DND-41 (cell line): Measurements from ENCODE around the gene RBM39.

ENCODE experiments used
- ATAC-seq: fragments of 200-7000 bp; cut with Tn5 transposase; 3 replicates; pipeline ENCODE4 v1.9.1; 2021; ENCODE audit warnings: low read depth; ENCODE audit not compliant: insufficient read depth
- DNase-seq: peaks from one replicate; pipeline ENCODE4 v3.0.0-alpha.2; 2020
- H2AFZ ChIP-seq: 2 replicates; pipeline ENCODE4 v1.6.0; 2012; ENCODE audit warnings: low read depth, low read length
- H3K27ac ChIP-seq: 2 replicates; pipeline ENCODE4 v1.5.1; 2012; ENCODE audit warnings: low read length, inconsistent platforms
- H3K27me3 ChIP-seq: fragments of 200-600 bp; sonication (generic); 2 replicates; pipeline ENCODE4 v1.6.0; 2012; ENCODE audit warnings: low read length, mild to moderate bottlenecking, inconsistent platforms; ENCODE audit not compliant: insufficient read depth, poor library complexity
- H3K36me3 ChIP-seq: 2 replicates; pipeline ENCODE4 v1.5.1; 2012; ENCODE audit warnings: low read length, inconsistent platforms; ENCODE audit not compliant: insufficient read depth
- H3K4me1 ChIP-seq: 2 replicates; pipeline ENCODE4 v1.5.1; 2012; ENCODE audit warnings: mild to moderate bottlenecking, low read length; ENCODE audit not compliant: insufficient read depth
- H3K4me2 ChIP-seq: 2 replicates; pipeline ENCODE4 v1.6.0; 2012; ENCODE audit warnings: mild to moderate bottlenecking, moderate library complexity, low read length, inconsistent platforms; ENCODE audit not compliant: insufficient read depth
- H3K4me3 ChIP-seq, 2 experiments: fragments of 200-600 bp in 1 of 2; shearing (Covaris generic) in 1 of 2; 2 replicates each; pipeline ENCODE4 v1.5.1; 2012 to 2016; ENCODE audit warnings: inconsistent platforms in 2 of 2, low read length in 2 of 2, mild to moderate bottlenecking in 2 of 2, low read depth in 1 of 2, moderate library complexity in 1 of 2
- H3K79me2 ChIP-seq: 2 replicates; pipeline ENCODE4 v1.6.0; 2012; ENCODE audit warnings: low read length, inconsistent platforms; ENCODE audit not compliant: insufficient read depth
- H3K9ac ChIP-seq: 2 replicates; pipeline ENCODE4 v1.6.0; 2012; ENCODE audit warnings: low read depth, mild to moderate bottlenecking, inconsistent platforms, low read length, moderate library complexity
- H3K9me3 ChIP-seq: 2 replicates; pipeline ENCODE4 v1.5.1; 2012; ENCODE audit warnings: low read length, moderate library complexity, mild to moderate bottlenecking, inconsistent platforms; ENCODE audit not compliant: insufficient read depth, severe bottlenecking
- H4K20me1 ChIP-seq: 2 replicates; pipeline ENCODE4 v1.6.0; 2012; ENCODE audit warnings: low read length; ENCODE audit not compliant: insufficient read depth
- CTCF ChIP-seq: IDR thresholded peaks from 2 replicates; pipeline ENCODE4 v1.5.1; 2012; ENCODE audit warnings: borderline replicate concordance, low read length, moderate library complexity, mild to moderate bottlenecking; ENCODE audit not compliant: poor library complexity, severe bottlenecking; ENCODE audit errors: extremely low read depth
- EZH2 ChIP-seq: IDR thresholded peaks from 3 replicates; pipeline ENCODE4 v1.6.1; 2012; ENCODE audit warnings: borderline replicate concordance, low read depth, mild to moderate bottlenecking, moderate library complexity, low read length, inconsistent platforms; ENCODE audit not compliant: severe bottlenecking

The RBM39 gene

GRCh38 chr20:35681960-35682359 lies 60.1 kb downstream of the RBM39 start:
- H3K4me2 ChIP-seq, result no peak overlapping the region
- H3K27me3 ChIP-seq, result no peaks in the 10 kb centered on the region
- no peak overlapping the region for H3K27ac ChIP-seq
- no peaks in the 10 kb centered on the region for H3K9me3 ChIP-seq
- no peak overlapping the region for H3K9ac ChIP-seq
- no peaks in the 10 kb centered on the region for H3K79me2 ChIP-seq
- H3K4me1 ChIP-seq, result no peaks in the 10 kb centered on the region
- DNase-seq (no peak), ATAC-seq (no peak)
- H2AFZ ChIP-seq, result no peak overlapping the region
- H4K20me1 ChIP-seq, result no peaks in the 10 kb centered on the region
- H3K36me3 ChIP-seq, result peaks cover 23% of the 10 kb centered on the region
- TF ChIP-seq EZH2, result no peak
- no peak for TF ChIP-seq CTCF
- H3K4me3 ChIP-seq, result no peak overlapping the region

- Histone ChIP-seq H3K4me1 (no peaks in the 10 kb centered on the region), H3K27ac (no peak overlapping the region), H3K9ac (no peak overlapping the region), H3K36me3 (peaks cover 17% of the 10 kb centered on the region), H4K20me1 (no peaks in the 10 kb centered on the region), H3K27me3 (no peaks in the 10 kb centered on the region), H3K4me3 (no peak overlapping the region), H3K79me2 (no peaks in the 10 kb centered on the region), H3K4me2 (no peak overlapping the region), H2AFZ (no peak overlapping the region), H3K9me3 (no peaks in the 10 kb centered on the region)
- no peak for ATAC-seq
- DNase-seq, result no peak
- TF ChIP-seq CTCF, result no peak
- no peak for TF ChIP-seq EZH2
These were observed 61.4 kb downstream of the RBM39 start for GRCh38 chr20:35680452-35681183.

GRCh38 chr20:35674921-35675320 lies 67.1 kb downstream of the RBM39 start:
- peak; percentile 1 for DNase-seq
- H3K36me3 ChIP-seq, result peaks cover 43% of the 10 kb centered on the region

More at GRCh38 chr20:35674921-35675320, 67.1 kb downstream of the RBM39 start:
- Histone ChIP-seq H3K9ac (no peak overlapping the region), H3K79me2 (no peaks in the 10 kb centered on the region), H3K4me1 (no peaks in the 10 kb centered on the region), H3K27me3 (no peaks in the 10 kb centered on the region), H3K4me3 (no peak overlapping the region), H3K9me3 (no peaks in the 10 kb centered on the region), H3K27ac (no peak overlapping the region), H3K4me2 (no peak overlapping the region), H4K20me1 (no peaks in the 10 kb centered on the region), H2AFZ (no peak overlapping the region)
- no peak for ATAC-seq
- TF ChIP-seq CTCF (no peak), EZH2 (no peak)
